ENCODE results near the gene ROR2. TPM values are rescaled to one million over a fixed set of nuclear protein-coding genes. Genes with fewer than 3 reads are reported as not detected.
A peak's percentile ranks its signal among the peaks of the same experiment; 100 is the strongest.

Gene ROR2
- total and polyA plus RNA-seq, 11 donors: 0.18 to 9.0 (median 0.49) TPM

DNA sequence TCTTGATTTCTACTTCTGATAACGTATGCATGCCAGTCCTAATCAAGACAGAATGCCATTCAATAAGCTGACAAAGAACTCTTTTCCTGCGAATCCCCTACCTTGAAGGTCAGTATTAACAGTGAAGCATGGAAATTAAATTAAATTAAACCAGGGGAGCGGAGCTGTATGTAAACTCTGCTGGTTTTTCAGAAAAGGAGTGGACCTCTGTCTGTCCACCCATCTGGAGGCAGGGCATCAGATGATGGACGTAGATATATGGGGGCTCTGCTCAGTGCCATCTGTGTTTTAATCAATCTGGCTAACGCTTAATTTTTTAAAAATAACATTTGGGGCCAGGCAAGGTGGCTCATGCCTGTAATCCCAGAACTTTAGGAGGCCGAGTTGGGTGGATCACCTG lies 101.9 kb downstream of the ROR2 start:
- Histone ChIP-seq H3K27me3 (no peaks in the 10 kb centered on the region), H3K27ac (no peak overlapping the region), H3K36me3 (no peaks in the 10 kb centered on the region), H3K4me1 (peaks cover 0 to 23% (median 0%) of the 10 kb centered on the region in 12 donors), H3K9me3 (no peaks in the 10 kb centered on the region), H3K4me3 (no peak overlapping the region)
- ATAC-seq: no peak
- intact Hi-C loops (cut with DNase I): no loop called here
- 83 to 92% (median 88%) methylated on average over 6 of the region's 6 CpGs for WGBS, 4 donors
- TF ChIP-seq, protein P1, sequence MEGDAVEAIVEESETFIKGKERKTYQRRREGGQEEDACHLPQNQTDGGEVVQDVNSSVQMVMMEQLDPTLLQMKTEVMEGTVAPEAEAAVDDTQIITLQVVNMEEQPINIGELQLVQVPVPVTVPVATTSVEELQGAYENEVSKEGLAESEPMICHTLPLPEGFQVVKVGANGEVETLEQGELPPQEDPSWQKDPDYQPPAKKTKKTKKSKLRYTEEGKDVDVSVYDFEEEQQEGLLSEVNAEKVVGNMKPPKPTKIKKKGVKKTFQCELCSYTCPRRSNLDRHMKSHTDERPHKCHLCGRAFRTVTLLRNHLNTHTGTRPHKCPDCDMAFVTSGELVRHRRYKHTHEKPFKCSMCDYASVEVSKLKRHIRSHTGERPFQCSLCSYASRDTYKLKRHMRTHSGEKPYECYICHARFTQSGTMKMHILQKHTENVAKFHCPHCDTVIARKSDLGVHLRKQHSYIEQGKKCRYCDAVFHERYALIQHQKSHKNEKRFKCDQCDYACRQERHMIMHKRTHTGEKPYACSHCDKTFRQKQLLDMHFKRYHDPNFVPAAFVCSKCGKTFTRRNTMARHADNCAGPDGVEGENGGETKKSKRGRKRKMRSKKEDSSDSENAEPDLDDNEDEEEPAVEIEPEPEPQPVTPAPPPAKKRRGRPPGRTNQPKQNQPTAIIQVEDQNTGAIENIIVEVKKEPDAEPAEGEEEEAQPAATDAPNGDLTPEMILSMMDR (IDR thresholded peaks at IDR 0.05): no peak
- TF ChIP-seq POLR2A (IDR thresholded peaks at IDR 0.05): no peak
- no peak for DNase-seq

DNA sequence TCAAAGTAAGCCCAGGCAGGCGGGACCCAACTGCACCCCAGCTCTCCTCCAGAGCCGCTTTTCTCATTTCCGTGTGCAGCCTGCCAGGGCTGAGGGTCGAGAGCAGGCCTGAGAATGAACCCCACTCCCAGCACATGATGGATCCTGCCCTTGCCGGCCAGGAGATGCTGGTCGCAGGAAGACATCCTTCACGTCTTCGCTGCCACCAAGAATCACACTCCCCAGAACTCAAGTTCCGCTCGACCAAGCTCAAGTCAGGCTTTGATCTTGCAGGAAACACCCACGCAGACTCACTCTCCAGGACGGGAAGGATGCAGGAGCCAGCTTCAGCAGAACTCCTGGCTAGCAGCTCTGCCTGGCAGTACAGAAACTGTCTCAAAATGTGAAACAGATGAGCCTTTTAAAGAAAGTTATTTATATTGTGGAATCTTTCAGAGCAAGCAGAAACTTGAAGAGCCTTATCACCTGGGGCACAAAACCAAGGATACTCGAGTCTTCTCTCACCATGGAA lies 102.4 kb downstream of the ROR2 start:
- H3K9me3 ChIP-seq: no peaks in the 10 kb centered on the region
- TF ChIP-seq, protein P1 (IDR thresholded peaks at IDR 0.05): no peak
- TF ChIP-seq POLR2A (IDR thresholded peaks at IDR 0.05): no peak
- DNase-seq: no peak
- peaks cover 0 to 24% (median 0%) of the 10 kb centered on the region in 12 donors for H3K4me1 ChIP-seq
- 46 to 55% (median 50%) methylated on average over 13 of the region's 13 CpGs for WGBS, 4 donors
- H3K4me3 ChIP-seq: no peak overlapping the region
- H3K27ac ChIP-seq: no peak overlapping the region
- H3K27me3 ChIP-seq: no peaks in the 10 kb centered on the region
- intact Hi-C loops (cut with DNase I): no loop called here
- no peak for ATAC-seq
- H3K36me3 ChIP-seq: no peaks in the 10 kb centered on the region

DNA sequence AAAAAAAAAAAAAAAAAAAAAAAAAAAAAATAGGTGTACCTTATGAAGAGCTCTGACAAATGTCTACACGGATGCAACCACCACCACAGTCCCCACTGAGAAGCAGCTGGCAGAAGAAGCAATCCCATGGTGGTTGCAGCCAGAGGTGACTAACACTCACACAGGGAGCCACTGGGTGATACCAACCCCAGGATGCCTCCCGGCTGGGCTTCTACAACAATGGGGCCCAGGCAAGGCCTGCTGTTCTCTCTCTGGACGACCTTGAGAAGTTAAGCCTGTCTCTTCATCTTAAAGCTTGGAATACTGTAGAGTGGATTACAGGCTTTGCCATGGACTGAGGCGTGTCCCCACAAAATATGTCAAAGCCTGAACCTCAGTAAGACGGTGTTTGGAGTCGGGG lies 104.1 kb downstream of the ROR2 start:
- peaks cover 0 to 6% (median 0%) of the 10 kb centered on the region in 9 donors for H3K27me3 ChIP-seq
- intact Hi-C loops (cut with DNase I): no loop called here
- H3K4me1 ChIP-seq: peaks cover 0 to 24% (median 0%) of the 10 kb centered on the region in 12 donors
- 90 to 94% (median 91%) methylated on average over 6 of the region's 6 CpGs for WGBS, 4 donors
- H3K27ac ChIP-seq: no peak overlapping the region
- TF ChIP-seq POLR2A (IDR thresholded peaks at IDR 0.05): no peak
- TF ChIP-seq, protein P1 (IDR thresholded peaks at IDR 0.05): no peak
- ATAC-seq (no peak), DNase-seq (no peak)
- H3K9me3 ChIP-seq: no peaks in the 10 kb centered on the region
- no peak overlapping the region for H3K4me3 ChIP-seq
- H3K36me3 ChIP-seq: no peaks in the 10 kb centered on the region

DNA sequence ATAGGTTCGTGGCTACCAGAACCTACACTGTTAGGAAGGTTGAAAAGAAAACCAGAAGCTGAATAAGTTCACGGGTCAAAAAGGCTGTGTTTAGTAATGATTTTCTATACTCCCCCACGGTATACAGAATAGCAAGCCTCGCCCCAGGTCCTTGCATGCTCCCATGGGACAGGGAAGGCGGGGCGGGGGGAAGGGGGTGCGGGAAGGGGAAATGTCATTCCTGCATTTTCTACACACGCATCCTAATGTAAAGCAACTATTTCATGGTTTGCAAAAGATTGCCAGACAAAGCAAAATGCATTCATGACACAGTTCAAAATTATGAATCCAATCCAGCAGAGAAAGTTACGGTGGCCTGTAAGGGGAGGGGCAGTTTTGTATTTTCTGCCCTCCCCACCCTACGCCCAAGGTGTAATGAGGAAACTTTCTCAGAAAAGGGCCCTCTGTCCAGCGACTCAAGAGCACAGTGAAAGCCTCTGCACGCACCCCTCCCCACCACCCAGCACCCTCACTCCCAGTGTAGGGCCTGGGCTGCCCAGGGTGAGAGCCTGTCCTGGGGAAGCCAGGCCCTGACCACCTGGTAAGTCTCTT lies 105.2 kb downstream of the ROR2 start:
- Histone ChIP-seq H3K4me3 (no peak overlapping the region), H3K27ac (peak overlapping the region in 1 of 12 donors; percentile 71), H3K4me1 (peaks cover 0 to 24% (median 0%) of the 10 kb centered on the region in 12 donors), H3K9me3 (no peaks in the 10 kb centered on the region), H3K27me3 (peaks cover 0 to 6% (median 0%) of the 10 kb centered on the region in 9 donors), H3K36me3 (no peaks in the 10 kb centered on the region)
- TF ChIP-seq, protein P1 (IDR thresholded peaks at IDR 0.05): no peak
- TF ChIP-seq POLR2A (IDR thresholded peaks at IDR 0.05): no peak
- 71 to 83% (median 79%) methylated on average over 12 of the region's 12 CpGs for WGBS, 4 donors
- no peak for ATAC-seq
- intact Hi-C loops (cut with DNase I): no loop called here
- DNase-seq: no peak

Data from heart left ventricle (tissue), 16 donors.